HG03457 (cell line): ENCODE results near the gene LGMN.
"Not testable (repeated sequence)": the region's sequence is repeated elsewhere in the genome, so short reads cannot be mapped to it uniquely, and the experiment has no call there.

Experiments
- ATAC-seq: cut with Tn5 transposase; IDR thresholded peaks from one replicate; pipeline ENCODE4 v1.9.1; 2021; ENCODE audit warnings: moderate number of reproducible peaks; ENCODE audit not compliant: unreplicated experiment

Gene LGMN

GRCh38 chr14:92729634-92730358, 18.6 kb downstream of the LGMN start:
- ATAC-seq: peak; percentile 51

GRCh38 chr14:92728759-92729364, 19.6 kb downstream of the LGMN start:
- ATAC-seq: no peak

- no peak for ATAC-seq
These were observed 21.5 kb downstream of the LGMN start for GRCh38 chr14:92726933-92727262.

- ATAC-seq: no peak
These were observed 22.1 kb downstream of the LGMN start for GRCh38 chr14:92726135-92726932.

GRCh38 chr14:92724516-92725340, 23.7 kb downstream of the LGMN start:
- no peak for ATAC-seq

- no peak for ATAC-seq
These were observed 28.5 kb downstream of the LGMN start for GRCh38 chr14:92719890-92720323.

- ATAC-seq: no peak
These were observed 29.0 kb downstream of the LGMN start for GRCh38 chr14:92719421-92719820.

GRCh38 chr14:92718664-92719063, 29.8 kb downstream of the LGMN start:
- ATAC-seq: no peak

- ATAC-seq: no peak
These were observed 30.8 kb downstream of the LGMN start for GRCh38 chr14:92717571-92718042.

GRCh38 chr14:92716131-92716530, 32.3 kb downstream of the LGMN start:
- ATAC-seq: no peak

- ATAC-seq: not testable (repeated sequence)
These were observed 33.6 kb downstream of the LGMN start for GRCh38 chr14:92714739-92715307.

- no peak for ATAC-seq
These were observed 35.8 kb downstream of the LGMN start for GRCh38 chr14:92712654-92713051.

- ATAC-seq: no peak
These were observed 36.3 kb downstream of the LGMN start for GRCh38 chr14:92711976-92712653.

- ATAC-seq: no peak
These were observed 38.5 kb downstream of the LGMN start for GRCh38 chr14:92710001-92710341.

GRCh38 chr14:92709340-92710000, 39.0 kb downstream of the LGMN start:
- ATAC-seq: no peak

- ATAC-seq: no peak
These were observed 42.0 kb downstream of the LGMN start for GRCh38 chr14:92706386-92706785.

GRCh38 chr14:92704821-92705220, 43.6 kb downstream of the LGMN start:
- ATAC-seq: no peak

- ATAC-seq: peak; percentile 85
These were observed 44.2 kb downstream of the LGMN start for GRCh38 chr14:92704036-92704804.

- no peak for ATAC-seq
These were observed 44.9 kb downstream of the LGMN start for GRCh38 chr14:92703516-92703915.
